ENCODE results near the gene TRUB1.
A peak's percentile ranks its signal among the peaks of the same experiment; 100 is the strongest.

TRUB1 gene

DNA sequence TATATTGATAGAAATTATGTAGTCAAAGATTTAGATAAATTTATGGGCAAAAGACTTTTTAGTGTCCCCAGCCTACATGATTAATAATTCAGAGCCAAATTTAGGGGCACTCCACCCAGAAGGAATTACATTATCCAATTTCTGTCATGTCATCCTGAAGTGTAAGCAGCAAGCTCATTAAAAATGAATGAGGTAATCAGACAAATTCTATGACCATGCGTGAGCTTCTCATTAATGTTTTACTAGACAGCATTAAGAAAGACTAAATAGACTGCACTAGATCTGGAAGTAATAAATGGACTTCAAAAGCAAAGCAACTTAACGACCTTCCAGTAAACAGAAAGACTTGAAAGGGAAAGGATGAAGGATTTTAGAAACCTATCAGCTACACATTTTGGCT, 22.7 kb upstream of the TRUB1 start:
- TF ChIP-seq POLR2A (IDR thresholded peaks at IDR 0.05; ENCODE audit: low read length) (no peak), GATA1 (IDR thresholded peaks at IDR 0.05; ENCODE audit: low read depth, low read length) (no peak)
- no peak for DNase-seq

DNA sequence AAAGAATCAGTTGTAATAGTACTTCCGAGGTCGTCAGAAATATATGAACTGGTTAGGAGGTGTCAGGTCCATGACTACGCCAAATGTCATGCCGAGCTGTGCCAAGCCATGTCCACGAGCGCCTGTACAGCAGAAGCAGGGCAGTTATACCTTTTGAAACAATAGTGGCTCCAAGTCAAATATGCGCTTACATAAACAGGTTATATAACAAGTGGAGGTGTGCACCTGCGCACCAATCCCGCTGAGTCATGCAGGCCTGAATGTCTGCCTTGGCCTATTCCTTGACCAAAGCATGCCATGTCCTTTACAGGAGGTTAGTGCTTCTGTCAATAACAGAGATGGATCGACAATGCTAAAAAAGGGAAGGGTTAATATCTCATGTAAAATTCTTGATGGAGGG, 21.3 kb upstream of the TRUB1 start:
- no peak for DNase-seq
- TF ChIP-seq GATA1 (IDR thresholded peaks at IDR 0.05; ENCODE audit: low read depth, low read length) = no peak
- TF ChIP-seq POLR2A (IDR thresholded peaks at IDR 0.05; ENCODE audit: low read length) = no peak

DNA sequence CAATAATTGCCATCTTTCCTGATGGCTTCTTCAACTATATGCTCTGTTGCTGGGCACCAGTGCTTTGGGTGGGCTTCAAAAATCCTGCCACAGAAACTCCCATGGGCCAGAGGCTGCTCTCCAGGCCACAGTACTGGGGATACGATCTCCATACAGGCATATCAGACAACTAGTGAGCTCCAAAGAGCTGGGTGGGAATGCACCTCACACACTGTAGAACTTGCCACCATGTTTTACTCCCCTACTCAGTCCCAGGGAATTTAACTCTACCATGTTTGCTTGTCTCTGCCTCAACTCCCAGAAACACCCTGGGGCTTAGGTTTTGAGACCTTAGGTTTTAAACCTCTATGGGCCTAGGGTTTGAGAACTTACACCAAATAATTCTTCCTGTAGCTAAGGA, 20.5 kb upstream of the TRUB1 start:
- DNase-seq = no peak
- TF ChIP-seq POLR2A (IDR thresholded peaks at IDR 0.05; ENCODE audit: low read length) = no peak
- no peak for TF ChIP-seq GATA1 (IDR thresholded peaks at IDR 0.05; ENCODE audit: low read depth, low read length)

DNA sequence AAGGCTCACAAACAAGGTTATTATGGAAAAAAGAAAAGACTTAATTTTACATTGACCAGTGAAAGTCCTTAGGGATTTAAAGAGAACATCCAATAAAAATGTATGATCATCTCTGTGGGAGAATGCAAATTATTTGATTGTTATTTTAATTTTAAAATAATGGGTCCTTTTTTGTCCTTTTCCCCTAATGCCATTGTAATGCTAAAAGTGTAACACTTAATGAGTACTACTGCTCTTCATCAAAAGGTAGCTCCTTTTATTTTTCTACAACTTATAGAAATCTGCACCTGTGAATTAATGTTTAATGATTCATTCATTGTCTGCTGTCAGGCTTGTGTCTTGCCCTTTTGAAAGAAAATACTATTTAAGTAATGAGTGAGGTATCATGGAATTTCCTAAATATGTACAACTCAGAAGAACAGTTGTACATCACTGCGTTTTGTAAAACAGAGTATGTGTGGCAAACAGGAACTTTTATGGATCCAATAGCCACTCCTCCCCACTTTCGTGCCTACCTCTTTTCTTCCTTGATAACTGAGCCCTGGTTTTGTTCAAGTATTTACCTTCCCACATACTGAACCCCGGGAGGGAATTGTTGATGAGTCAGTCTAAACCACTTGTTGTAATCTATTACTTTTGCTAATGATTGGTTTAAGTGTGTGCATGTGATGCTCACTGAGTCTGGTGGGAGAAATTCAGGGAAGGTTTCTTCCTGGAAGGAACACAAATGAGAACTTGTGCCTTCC, 19.9 kb upstream of the TRUB1 start:
- DNase-seq = no peak

DNA sequence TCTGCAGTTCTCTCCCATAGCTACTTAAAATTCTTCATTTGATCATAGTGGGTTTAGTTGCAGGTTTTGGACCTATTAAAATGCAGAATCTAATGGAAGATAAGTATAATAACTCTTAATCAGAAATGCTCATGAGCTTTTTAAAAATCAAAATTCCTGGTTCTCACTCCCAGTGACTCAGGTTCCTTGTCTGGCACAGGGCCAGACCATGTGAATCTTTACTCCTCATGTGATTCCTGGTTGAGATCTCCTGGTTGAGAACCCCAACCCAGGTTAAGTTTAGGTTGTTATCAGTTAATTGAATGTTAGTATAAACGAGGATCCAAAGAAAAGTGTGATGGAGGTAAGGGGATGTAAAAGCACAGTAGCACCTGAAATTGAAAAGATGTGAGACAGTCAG, 17.5 kb upstream of the TRUB1 start:
- DNase-seq = no peak
- TF ChIP-seq GATA1 (IDR thresholded peaks at IDR 0.05; ENCODE audit: low read depth, low read length) (no peak), POLR2A (IDR thresholded peaks at IDR 0.05; ENCODE audit: low read length) (no peak)

More for the DNA sequence above, 19.9 kb upstream of the TRUB1 start:
- TF ChIP-seq GATA1 (IDR thresholded peaks at IDR 0.05; ENCODE audit: low read depth, low read length) (no peak), POLR2A (IDR thresholded peaks at IDR 0.05; ENCODE audit: low read length) (no peak)

DNA sequence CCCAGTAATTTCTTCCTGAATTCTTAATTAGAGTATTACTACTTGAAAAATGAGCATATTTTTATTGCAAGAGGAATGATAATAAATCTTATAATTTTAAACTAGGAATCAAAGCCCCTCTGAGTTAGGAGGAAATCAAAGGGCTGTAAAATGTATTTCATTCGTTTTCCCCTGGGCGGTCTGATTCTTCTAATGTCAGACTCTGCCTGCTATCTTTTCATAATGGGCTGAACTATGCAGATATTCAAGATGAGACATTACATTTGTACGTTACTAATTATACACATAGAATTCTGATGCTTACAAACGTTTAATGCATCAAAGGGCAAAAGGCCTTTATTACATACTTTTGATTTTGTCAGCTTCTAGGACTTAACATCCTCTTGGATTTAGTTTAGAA, 16.0 kb upstream of the TRUB1 start:
- TF ChIP-seq POLR2A (IDR thresholded peaks at IDR 0.05; ENCODE audit: low read length) = no peak
- TF ChIP-seq GATA1 (IDR thresholded peaks at IDR 0.05; ENCODE audit: low read depth, low read length) = no peak
- no peak for DNase-seq

DNA sequence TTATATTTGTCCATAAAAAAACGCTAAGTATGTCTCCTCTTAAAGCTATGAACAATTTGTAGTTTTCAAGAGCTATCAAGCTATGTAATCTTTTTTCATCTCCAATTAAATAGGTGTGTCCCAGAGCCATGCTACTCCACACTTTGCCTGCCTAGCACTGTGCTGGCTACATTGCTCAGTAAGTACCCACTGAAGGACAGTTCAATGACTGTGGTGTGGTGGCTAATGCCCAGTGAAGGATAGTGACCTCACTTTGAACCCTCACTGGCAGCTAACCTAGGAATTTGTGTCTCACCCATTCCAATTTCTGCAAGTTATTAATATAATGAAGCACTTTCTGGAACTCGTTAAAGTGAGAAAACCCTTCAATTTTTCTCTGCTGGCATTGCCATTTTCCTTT, 14.4 kb upstream of the TRUB1 start:
- no peak for DNase-seq
- TF ChIP-seq GATA1 (IDR thresholded peaks at IDR 0.05; ENCODE audit: low read depth, low read length) = no peak
- TF ChIP-seq POLR2A (IDR thresholded peaks at IDR 0.05; ENCODE audit: low read length) = no peak

DNA sequence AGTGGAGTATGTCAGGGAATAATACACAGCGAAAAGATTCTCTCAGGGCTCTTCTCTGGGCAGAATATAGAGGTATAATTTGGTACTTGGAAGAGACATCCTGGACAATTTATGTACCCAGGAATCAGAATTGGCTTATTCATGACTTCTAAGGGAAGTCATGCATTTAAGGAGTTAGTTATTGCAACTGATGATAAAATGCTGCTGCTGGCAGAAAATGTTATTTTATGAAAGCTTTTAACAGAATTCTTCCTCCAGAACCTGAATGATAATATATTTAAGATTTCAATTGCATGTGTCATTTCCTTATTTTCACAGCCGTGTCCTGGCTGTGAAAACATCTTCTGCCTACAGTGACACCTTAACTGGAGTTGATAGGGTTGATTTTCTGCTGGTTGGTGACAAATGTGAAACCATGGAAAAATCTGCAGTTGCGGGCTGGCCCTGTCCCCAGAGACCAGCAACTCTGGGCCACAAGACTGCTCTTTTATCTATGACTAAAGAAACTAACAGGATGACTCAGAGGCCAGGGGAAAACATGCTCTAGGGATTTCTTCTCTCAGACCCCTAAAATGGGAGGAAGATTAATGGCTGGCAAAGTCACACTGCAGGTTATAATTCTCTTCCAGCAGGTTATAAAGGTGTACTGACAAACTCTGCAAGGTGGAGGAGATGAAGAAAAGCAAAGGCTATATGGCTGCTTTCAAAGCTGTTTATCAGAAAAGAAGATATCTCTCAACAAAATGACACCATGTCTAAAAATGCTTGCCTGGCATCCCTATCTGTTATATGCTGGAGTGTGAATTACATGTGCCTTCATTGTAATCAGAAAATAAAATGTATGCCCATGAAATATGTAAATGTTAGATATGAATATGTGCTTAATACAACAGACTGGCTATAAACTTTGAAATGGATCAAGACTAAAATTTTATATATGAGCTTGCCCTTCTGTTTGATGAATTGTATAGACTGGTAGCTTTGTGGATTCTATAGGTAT, 12.1 kb upstream of the TRUB1 start:
- peak; percentile 73 to 79 for DNase-seq
- TF ChIP-seq GATA1 (IDR thresholded peaks at IDR 0.05; ENCODE audit: low read depth, low read length) (no peak), POLR2A (IDR thresholded peaks at IDR 0.05; ENCODE audit: low read length) (no peak)

DNA sequence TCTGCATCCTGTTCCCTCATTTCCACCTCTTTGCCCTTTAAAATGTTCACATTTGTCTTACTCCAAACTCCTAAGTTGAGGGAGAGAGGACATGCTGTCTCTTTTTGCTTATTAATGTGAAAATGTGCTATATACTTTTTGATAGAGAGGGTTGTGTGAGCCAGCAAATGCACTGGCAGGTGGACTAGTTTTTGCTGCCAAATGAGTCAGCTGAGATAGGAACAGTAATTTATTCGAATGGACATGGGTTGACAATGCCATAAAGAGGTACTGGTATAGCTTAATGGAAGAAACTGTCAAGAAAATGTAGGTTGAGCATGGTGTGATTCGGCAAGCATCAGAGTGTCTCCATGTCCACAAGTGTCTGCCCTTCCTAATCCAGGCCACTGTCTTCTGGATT, 9.2 kb upstream of the TRUB1 start:
- no peak for TF ChIP-seq POLR2A (IDR thresholded peaks at IDR 0.05; ENCODE audit: low read length)
- DNase-seq = no peak

DNA sequence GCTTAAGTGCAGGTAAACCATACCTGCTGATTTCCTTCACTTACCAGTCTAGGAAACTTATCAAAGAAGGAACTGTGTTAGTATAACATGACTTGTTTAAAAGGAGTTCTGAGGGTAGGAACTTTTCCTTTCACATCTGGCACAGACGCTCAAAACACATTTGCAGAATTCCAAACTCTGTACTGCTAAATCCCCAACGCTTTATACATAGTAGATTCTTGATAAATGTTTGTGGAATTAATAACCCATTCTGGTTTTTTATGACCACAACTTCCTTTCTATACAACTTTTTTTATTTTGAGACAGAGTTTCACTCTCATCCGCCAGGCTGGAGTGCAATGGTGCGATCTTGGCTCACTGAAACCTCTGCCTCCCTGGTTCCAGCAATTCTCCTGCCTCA, 7.7 kb upstream of the TRUB1 start:
- no peak for TF ChIP-seq GATA1 (IDR thresholded peaks at IDR 0.05; ENCODE audit: low read depth, low read length)

GRCh38 chr10:114931072-114931679, 6.8 kb upstream of the TRUB1 start:
- TF ChIP-seq GATA1 (IDR thresholded peaks at IDR 0.05; ENCODE audit: low read depth, low read length) (no peak), POLR2A (IDR thresholded peaks at IDR 0.05; ENCODE audit: low read length) (no peak)
- no peak for DNase-seq

More for the DNA sequence above, 7.7 kb upstream of the TRUB1 start:
- DNase-seq = no peak

DNA sequence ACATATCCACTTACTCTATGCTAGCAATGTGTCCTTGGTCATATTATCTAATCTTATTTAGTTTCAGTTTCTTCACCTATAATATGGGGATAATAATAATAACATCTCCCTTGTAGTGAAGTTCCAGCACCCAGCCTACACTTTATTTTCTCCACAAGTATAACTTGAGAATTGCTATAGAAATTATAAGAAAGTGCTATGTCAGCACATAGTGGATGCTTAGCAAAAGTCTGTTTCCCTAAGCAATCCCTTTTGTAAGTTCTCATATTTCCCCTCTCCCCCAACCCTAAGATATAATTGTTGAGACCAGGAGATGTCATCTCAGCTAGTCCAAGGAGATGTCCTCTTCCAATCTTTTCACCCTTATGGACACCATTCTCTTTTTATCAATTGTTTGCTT, 5.8 kb upstream of the TRUB1 start:
- DNase-seq = no peak
- TF ChIP-seq GATA1 (IDR thresholded peaks at IDR 0.05; ENCODE audit: low read depth, low read length) (no peak), POLR2A (IDR thresholded peaks at IDR 0.05; ENCODE audit: low read length) (no peak)

GRCh38 chr10:114932945-114933344, 5.0 kb upstream of the TRUB1 start:
- TF ChIP-seq GATA1 (IDR thresholded peaks at IDR 0.05; ENCODE audit: low read depth, low read length) = no peak
- no peak for DNase-seq

GRCh38 chr10:114933588-114933987, 4.4 kb upstream of the TRUB1 start:
- DNase-seq = no peak
- TF ChIP-seq POLR2A (IDR thresholded peaks at IDR 0.05; ENCODE audit: low read length) (no peak), GATA1 (IDR thresholded peaks at IDR 0.05; ENCODE audit: low read depth, low read length) (no peak)

DNA sequence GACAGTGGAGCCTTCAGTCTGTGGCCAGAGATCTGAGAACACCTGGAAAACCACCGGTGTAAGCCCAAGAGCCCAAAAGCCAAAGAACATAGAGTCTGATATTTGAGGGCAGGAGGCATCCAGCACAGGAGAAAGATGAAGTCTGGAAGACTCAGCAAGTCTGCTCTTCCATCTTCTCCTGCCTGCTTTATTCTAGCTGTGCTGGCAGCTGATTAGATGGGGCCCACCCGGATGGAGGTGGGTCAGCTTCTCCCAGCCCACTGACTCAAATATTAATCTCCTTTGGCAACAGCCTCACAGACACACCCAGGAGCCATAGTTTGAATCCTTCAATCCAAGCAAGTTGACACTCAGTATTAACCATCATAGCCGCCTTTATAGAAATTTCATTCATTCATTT, 4.0 kb upstream of the TRUB1 start:
- DNase-seq = peak; percentile 43 to 48
